Hepatocyte (in vitro differentiated cells): ENCODE results near the gene TRIM39. TPM values are rescaled to one million over a fixed set of nuclear protein-coding genes. Genes with fewer than 3 reads are reported as not detected.

Experiments
- DNase-seq: peaks from one replicate; pipeline ENCODE4 v3.0.0-alpha.2; 2016; ENCODE audit warnings: low spot score
- H2AFZ ChIP-seq: fragments of 200-600 bp; sonication (generic); 2 replicates; pipeline ENCODE4 v1.6.0; 2016; ENCODE audit warnings: antibody characterized with exemption, mild to moderate bottlenecking
- H3K27ac ChIP-seq: fragments of 200-600 bp; sonication (generic); 2 replicates; pipeline ENCODE4 v1.5.1; 2016; ENCODE audit warnings: mild to moderate bottlenecking
- H3K27me3 ChIP-seq: fragments of 200-600 bp; sonication (generic); 2 replicates; pipeline ENCODE4 v1.6.1; 2016
- H3K36me3 ChIP-seq: fragments of 200-600 bp; sonication (generic); replicated peaks from 2 replicates; pipeline ENCODE4 v1.5.1; 2016; ENCODE audit warnings: low read depth; ENCODE audit not compliant: insufficient read depth
- H3K4me1 ChIP-seq: fragments of 200-600 bp; sonication (generic); 2 replicates; pipeline ENCODE4 v1.5.1; 2016; ENCODE audit warnings: mild to moderate bottlenecking, moderate library complexity; ENCODE audit not compliant: insufficient read depth
- H3K4me2 ChIP-seq: fragments of 200-600 bp; sonication (generic); 2 replicates; pipeline ENCODE4 v1.6.0; 2016
- H3K4me3 ChIP-seq: fragments of 200-600 bp; sonication (generic); 2 replicates; pipeline ENCODE4 v1.5.1; 2016; ENCODE audit warnings: mild to moderate bottlenecking
- H3K79me2 ChIP-seq: fragments of 200-600 bp; sonication (generic); 2 replicates; pipeline ENCODE4 v1.6.0; 2017; ENCODE audit warnings: mild to moderate bottlenecking
- H3K9me2 ChIP-seq: fragments of 200-600 bp; sonication (generic); replicated peaks from 2 replicates; pipeline ENCODE4 v1.6.0; 2017; ENCODE audit warnings: mild to moderate bottlenecking; ENCODE audit not compliant: insufficient read depth
- H3K9me3 ChIP-seq: fragments of 200-600 bp; sonication (generic); 2 replicates; pipeline ENCODE4 v1.5.1; 2016; ENCODE audit warnings: low read depth, mild to moderate bottlenecking
- H4K20me1 ChIP-seq: fragments of 200-600 bp; sonication (generic); 2 replicates; pipeline ENCODE4 v1.6.0; 2016; ENCODE audit warnings: mild to moderate bottlenecking; ENCODE audit not compliant: insufficient read depth, poor library complexity, severe bottlenecking
- CTCF ChIP-seq: fragments of 200-600 bp; sonication (generic); IDR thresholded peaks from 2 replicates; pipeline ENCODE4 v1.5.1; 2016; ENCODE audit warnings: antibody characterized with exemption, mild to moderate bottlenecking; ENCODE audit not compliant: poor library complexity
- EZH2 ChIP-seq: fragments of 200-600 bp; sonication (generic); IDR thresholded peaks from 2 replicates; pipeline ENCODE4 v1.6.1; 2016; ENCODE audit warnings: antibody characterized with exemption, mild to moderate bottlenecking, borderline replicate concordance
- EZH2phosphoT487 ChIP-seq: fragments of 200-600 bp; sonication (generic); IDR thresholded peaks from one replicate; pipeline ENCODE4 v1.6.1; 2018; ENCODE audit warnings: antibody characterized with exemption, mild to moderate bottlenecking, low read depth, moderate library complexity; ENCODE audit not compliant: unreplicated experiment, severe bottlenecking
- WGBS: methylation state at CpG from one replicate; pipeline ENCODE4 v1.1.6; 2016; ENCODE audit warnings: low lambda C conversion rate; ENCODE audit errors: missing lambda C conversion rate; 5-methylcytosine and 5-hydroxymethylcytosine counted together
- polyA plus RNA-seq: library from polyadenylated mRNA; unstranded; fragments of >200 nt; fragmentation: Nextera tagmentation; extraction: Ambion mirVana; gene quantifications from 2 replicates; pipeline ENCODE4 v1.2.1, GENCODE V29; 2016
- total RNA-seq: library from RNA; depleted of rRNA; stranded (reverse); fragments of >200 nt; gene quantifications from 2 replicates; pipeline ENCODE4 v1.2.3, GENCODE V29; 2014

TRIM39 gene
- total and polyA plus RNA-seq, 2 experiments from 2014 or later: 7.8 to 8.8 TPM

- H3K36me3 ChIP-seq: no peaks in the 10 kb centered on the region
- DNase-seq: no peak
- no peak for TF ChIP-seq EZH2
- no peak for TF ChIP-seq EZH2phosphoT487
- no peak for TF ChIP-seq CTCF
- H3K4me1 ChIP-seq: peaks cover 4% of the 10 kb centered on the region
- H3K27ac ChIP-seq: no peak overlapping the region
- no peak overlapping the region for H3K4me3 ChIP-seq
- H3K4me2 ChIP-seq: no peak overlapping the region
- H3K27me3 ChIP-seq: no peaks in the 10 kb centered on the region
- H4K20me1 ChIP-seq: no peaks in the 10 kb centered on the region
- WGBS: 76% methylated on average over 3 of the region's 3 CpGs
- H2AFZ ChIP-seq: no peak overlapping the region
- peaks cover 4% of the 10 kb centered on the region for H3K79me2 ChIP-seq
- H3K9me3 ChIP-seq: no peaks in the 10 kb centered on the region
- no peaks in the 10 kb centered on the region for H3K9me2 ChIP-seq
Observed at GRCh38 chr6:30331981-30332380, 5.3 kb downstream of the TRIM39 start.

DNA sequence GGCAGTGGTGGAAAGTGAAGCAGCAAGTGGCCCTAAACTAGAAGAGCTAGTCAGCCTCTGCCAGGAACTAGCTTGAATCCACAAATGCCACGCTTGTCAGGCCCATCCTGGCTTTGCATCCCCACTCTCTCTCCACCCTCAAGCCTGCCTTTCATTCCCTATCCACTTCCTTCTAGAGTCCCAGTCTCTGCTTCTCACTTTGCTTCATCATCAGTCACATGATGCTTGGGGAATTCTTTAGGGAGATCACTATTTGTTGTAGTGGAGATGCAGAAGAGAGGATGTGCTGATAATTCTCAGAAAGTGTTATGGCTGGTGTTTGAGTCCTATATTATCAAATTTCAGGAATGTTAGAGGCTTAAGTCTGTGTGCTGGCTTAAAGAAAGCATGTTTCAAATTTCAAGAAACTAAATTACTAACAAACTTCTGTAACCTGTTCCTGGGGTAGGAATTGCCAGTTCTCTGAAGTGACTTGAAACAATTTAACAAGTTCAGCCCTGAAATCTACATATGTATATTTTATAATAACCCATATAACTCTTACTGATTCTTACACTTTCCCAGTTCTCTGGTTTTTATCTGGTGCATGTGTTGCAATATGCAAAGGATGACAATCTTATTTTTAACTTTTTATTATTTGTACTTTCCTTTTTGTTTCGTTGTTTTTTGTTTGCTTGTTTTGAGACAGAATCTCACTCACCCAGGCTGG lies 7.5 kb downstream of the TRIM39 start:
- Histone ChIP-seq H3K4me2 (no peak overlapping the region), H3K4me1 (no peaks in the 10 kb centered on the region), H4K20me1 (no peaks in the 10 kb centered on the region), H3K79me2 (no peaks in the 10 kb centered on the region), H3K27me3 (no peaks in the 10 kb centered on the region), H2AFZ (no peak overlapping the region), H3K9me2 (no peaks in the 10 kb centered on the region), H3K9me3 (no peaks in the 10 kb centered on the region), H3K4me3 (no peak overlapping the region), H3K36me3 (no peaks in the 10 kb centered on the region), H3K27ac (no peak overlapping the region)
- TF ChIP-seq EZH2phosphoT487 (no peak), EZH2 (no peak), CTCF (no peak)
- 94% methylated on average over 2 of the region's 2 CpGs for WGBS
- DNase-seq: no peak

GRCh38 chr6:30340589-30341054 lies 13.9 kb downstream of the TRIM39 start:
- H3K9me3 ChIP-seq: no peaks in the 10 kb centered on the region
- H3K4me2 ChIP-seq: no peak overlapping the region
- H3K36me3 ChIP-seq: no peaks in the 10 kb centered on the region
- no peak overlapping the region for H3K27ac ChIP-seq
- H2AFZ ChIP-seq: no peak overlapping the region
- H3K4me3 ChIP-seq: no peak overlapping the region
- WGBS: 90% methylated on average over 6 of the region's 6 CpGs
- no peak for DNase-seq
- no peaks in the 10 kb centered on the region for H3K9me2 ChIP-seq
- H4K20me1 ChIP-seq: no peaks in the 10 kb centered on the region
- H3K4me1 ChIP-seq: peaks cover under 1% of the 10 kb centered on the region
- no peak for TF ChIP-seq CTCF
- no peak for TF ChIP-seq EZH2
- TF ChIP-seq EZH2phosphoT487: no peak
- H3K27me3 ChIP-seq: no peaks in the 10 kb centered on the region
- H3K79me2 ChIP-seq: peaks cover under 1% of the 10 kb centered on the region
